GM12878 (cell line): ENCODE measurements around the gene PEAR1.

Source experiments
- EZH2 ChIP-seq: IDR thresholded peaks from 2 replicates; pipeline ENCODE4 v1.6.1; 2012; ENCODE audit warnings: low read depth, mild to moderate bottlenecking, control low read depth, inconsistent platforms, low read length, borderline replicate concordance; ENCODE audit not compliant: control insufficient read depth
- GABPA ChIP-seq: IDR thresholded peaks from 2 replicates; pipeline ENCODE4 v1.6.1; 2014; ENCODE audit warnings: antibody characterized with exemption, low read depth, mild to moderate bottlenecking, inconsistent platforms
- NFYA ChIP-seq: IDR thresholded peaks from 2 replicates; pipeline ENCODE4 v1.6.1; 2011; ENCODE audit warnings: low read depth, mild to moderate bottlenecking, low read length, improper control_type of control experiment, borderline replicate concordance
- NR2C1 ChIP-seq: fragments of 450-650 bp; IDR thresholded peaks from 2 replicates; pipeline ENCODE4 v1.6.1; 2017; ENCODE audit warnings: antibody characterized with exemption, mild to moderate bottlenecking, moderate library complexity
- POLR2A ChIP-seq: IDR thresholded peaks from 2 replicates; pipeline ENCODE4 v1.6.1; 2011; ENCODE audit warnings: low read depth, mild to moderate bottlenecking, low read length
- TCF7 ChIP-seq: IDR thresholded peaks from 2 replicates; pipeline ENCODE4 v1.6.1; 2014; ENCODE audit warnings: antibody characterized with exemption, borderline replicate concordance
- ZNF384 ChIP-seq: IDR thresholded peaks from 2 replicates; pipeline ENCODE4 v1.6.1; 2012; ENCODE audit warnings: low read depth, mild to moderate bottlenecking, low read length, improper control_type of control experiment, borderline replicate concordance
- TF ChIP-seq, protein P1 (sequence below), 3 experiments: IDR thresholded peaks in 2 of 3; conservative IDR thresholded peaks in 1 of 3; 2 replicates each; pipeline ENCODE4 v1.5.1; 2011; ENCODE audit warnings: low read depth in 3 of 3, low read length in 3 of 3, mild to moderate bottlenecking in 3 of 3, control low read depth in 2 of 3, moderate library complexity in 2 of 3, inconsistent platforms in 1 of 3, mixed read lengths in 1 of 3; ENCODE audit not compliant: control insufficient read depth in 2 of 3, insufficient read depth in 1 of 3; ENCODE audit errors: extremely low read depth in 1 of 3

DNA sequence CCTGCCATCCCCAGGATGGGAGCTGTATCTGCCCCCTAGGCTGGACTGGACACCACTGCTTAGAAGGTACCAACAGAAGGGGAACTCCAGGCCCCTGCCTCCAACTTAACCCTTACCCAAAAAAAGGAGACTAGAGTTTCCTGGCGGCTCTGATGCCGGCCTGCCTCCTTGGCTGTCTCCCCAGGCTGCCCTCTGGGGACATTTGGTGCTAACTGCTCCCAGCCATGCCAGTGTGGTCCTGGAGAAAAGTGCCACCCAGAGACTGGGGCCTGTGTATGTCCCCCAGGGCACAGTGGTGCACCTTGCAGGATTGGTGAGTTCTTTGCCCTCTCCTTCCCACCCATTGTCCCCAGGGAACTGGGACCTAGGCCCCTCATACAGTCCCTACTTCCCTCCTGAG lies 18.8 kb downstream of the PEAR1 start:
- TF ChIP-seq EZH2 (no peak), POLR2A (no peak), ZNF384 (no peak), TCF7 (no peak), NFYA (no peak), NR2C1 (no peak), GABPA (no peak)
- TF ChIP-seq, protein P1, sequence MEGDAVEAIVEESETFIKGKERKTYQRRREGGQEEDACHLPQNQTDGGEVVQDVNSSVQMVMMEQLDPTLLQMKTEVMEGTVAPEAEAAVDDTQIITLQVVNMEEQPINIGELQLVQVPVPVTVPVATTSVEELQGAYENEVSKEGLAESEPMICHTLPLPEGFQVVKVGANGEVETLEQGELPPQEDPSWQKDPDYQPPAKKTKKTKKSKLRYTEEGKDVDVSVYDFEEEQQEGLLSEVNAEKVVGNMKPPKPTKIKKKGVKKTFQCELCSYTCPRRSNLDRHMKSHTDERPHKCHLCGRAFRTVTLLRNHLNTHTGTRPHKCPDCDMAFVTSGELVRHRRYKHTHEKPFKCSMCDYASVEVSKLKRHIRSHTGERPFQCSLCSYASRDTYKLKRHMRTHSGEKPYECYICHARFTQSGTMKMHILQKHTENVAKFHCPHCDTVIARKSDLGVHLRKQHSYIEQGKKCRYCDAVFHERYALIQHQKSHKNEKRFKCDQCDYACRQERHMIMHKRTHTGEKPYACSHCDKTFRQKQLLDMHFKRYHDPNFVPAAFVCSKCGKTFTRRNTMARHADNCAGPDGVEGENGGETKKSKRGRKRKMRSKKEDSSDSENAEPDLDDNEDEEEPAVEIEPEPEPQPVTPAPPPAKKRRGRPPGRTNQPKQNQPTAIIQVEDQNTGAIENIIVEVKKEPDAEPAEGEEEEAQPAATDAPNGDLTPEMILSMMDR (IDR thresholded peaks at IDR 0.05 in 2 of 3, conservative IDR thresholded peaks at IDR 0.05 in 1 of 3; ENCODE audit: control insufficient read depth in 2 of 3, extremely low read depth in 1 of 3, insufficient read depth in 1 of 3, low read depth in 3 of 3, low read length in 3 of 3): no peak
